Keratinocyte (primary cell): ENCODE results near the gene MICAL2. TPM values are rescaled to one million over a fixed set of nuclear protein-coding genes. Genes with fewer than 3 reads are reported as not detected.

Experiments
- DNase-seq: peaks from one replicate; pipeline ENCODE4 v3.0.0-alpha.2; 2011; ENCODE audit warnings: low read depth, missing footprints, low spot score
- FAIRE-seq: peaks from 2 replicates; lab custom pipeline; 2011; peaks lifted over from hg19 to GRCh38; lab: Jason Lieb, UNC
- H2AFZ ChIP-seq: 2 replicates; pipeline ENCODE4 v1.6.0; 2012; ENCODE audit warnings: low read length, control low read depth, inconsistent platforms; ENCODE audit not compliant: control insufficient read depth
- H3K27ac ChIP-seq: 2 replicates; pipeline ENCODE4 v1.5.1; 2011; ENCODE audit warnings: low read length; ENCODE audit not compliant: control insufficient read depth, insufficient read depth
- H3K27me3 ChIP-seq: 3 replicates; pipeline ENCODE4 v1.6.0; 2011; ENCODE audit warnings: low read length; ENCODE audit not compliant: control insufficient read depth, insufficient read depth; ENCODE audit errors: extremely low read depth
- H3K36me3 ChIP-seq, 2 experiments: 2 replicates in 1 of 2; 3 replicates in 1 of 2; pipeline ENCODE4 v1.5.1; 2011; ENCODE audit warnings: low read length in 2 of 2, mild to moderate bottlenecking in 1 of 2; ENCODE audit not compliant: control insufficient read depth in 2 of 2, insufficient read depth in 2 of 2; ENCODE audit errors: extremely low read depth in 1 of 2
- H3K4me1 ChIP-seq: 3 replicates; pipeline ENCODE4 v1.5.1; 2011; ENCODE audit warnings: low read length; ENCODE audit not compliant: control insufficient read depth, insufficient read depth; ENCODE audit errors: extremely low read depth
- H3K4me2 ChIP-seq: 3 replicates; pipeline ENCODE4 v1.6.0; 2011; ENCODE audit warnings: low read depth, low read length; ENCODE audit not compliant: control insufficient read depth, insufficient read depth; ENCODE audit errors: extremely low read depth
- H3K4me3 ChIP-seq, 3 experiments: fragments of 200-600 bp in 1 of 3; sonication (generic) in 1 of 3; 2 replicates in 2 of 3; 3 replicates in 1 of 3; pipeline ENCODE4 v1.5.1; 2011 to 2016; ENCODE audit warnings: low read length in 3 of 3, mild to moderate bottlenecking in 3 of 3, control low read depth in 2 of 3, inconsistent platforms in 1 of 3, low read depth in 1 of 3, mixed read lengths in 1 of 3, mixed run types in 1 of 3, moderate library complexity in 1 of 3; ENCODE audit not compliant: control insufficient read depth in 2 of 3, insufficient read depth in 2 of 3; ENCODE audit errors: extremely low read depth in 1 of 3
- H3K79me2 ChIP-seq: 2 replicates; pipeline ENCODE4 v1.6.0; 2012; ENCODE audit warnings: low read length; ENCODE audit not compliant: control insufficient read depth, insufficient read depth
- H3K9ac ChIP-seq: 3 replicates; pipeline ENCODE4 v1.6.0; 2011; ENCODE audit warnings: low read length; ENCODE audit not compliant: control insufficient read depth, insufficient read depth; ENCODE audit errors: extremely low read depth
- H3K9me1 ChIP-seq: 3 replicates; pipeline ENCODE4 v1.6.0; 2011; ENCODE audit warnings: low read length; ENCODE audit not compliant: control insufficient read depth, insufficient read depth; ENCODE audit errors: extremely low read depth
- H3K9me3 ChIP-seq: 2 replicates; pipeline ENCODE4 v1.5.1; 2012; ENCODE audit warnings: low read depth, low read length; ENCODE audit not compliant: control insufficient read depth
- H4K20me1 ChIP-seq: 3 replicates; pipeline ENCODE4 v1.6.0; 2011; ENCODE audit warnings: low read length; ENCODE audit not compliant: control insufficient read depth, insufficient read depth; ENCODE audit errors: extremely low read depth
- CTCF ChIP-seq, 3 experiments: IDR thresholded peaks in 1 of 3; conservative IDR thresholded peaks in 1 of 3; optimal IDR thresholded peaks in 1 of 3; 2 replicates in 2 of 3; 3 replicates in 1 of 3; pipeline versions ENCODE3 to v1.5.1; 2011; ENCODE audit warnings: low read length in 3 of 3, mild to moderate bottlenecking in 3 of 3, moderate library complexity in 2 of 3, control low read depth in 1 of 3, inconsistent platforms in 1 of 3; ENCODE audit not compliant: insufficient read depth in 2 of 3; ENCODE audit errors: extremely low read depth in 1 of 3
- EZH2 ChIP-seq: IDR thresholded peaks from one replicate; pipeline ENCODE4 v1.6.1; 2012; ENCODE audit warnings: inconsistent platforms, mild to moderate bottlenecking, low read length, moderate library complexity
- dilution Hi-C: fragments of 300-500 bp; cut with MboI; formaldehyde crosslinking; loops from one replicate; pipeline ENCODE4 v1.7.0; 2020; ENCODE audit warnings: low sequenced_read_pairs; ENCODE audit not compliant: extremely low pct_ligation_motif_present
- polyA plus RNA-seq, 5 experiments: library from polyadenylated mRNA; depleted of rRNA in 3 of 5; stranded (reverse) in 3 of 5; stranded (forward) in 1 of 5; unstranded in 1 of 5; fragments of >200 nt; gene quantifications; 1 replicate in 1 of 5; 2 replicates in 3 of 5; 3 replicates in 1 of 5; pipeline versions ENCODE4 v1.2.1 to v1.2.3, GENCODE V29; 2011 to 2012; ENCODE audit warnings: missing spikeins in 2 of 5, low read depth in 1 of 5, low replicate concordance in 1 of 5
- small RNA-seq, 3 experiments: library from RNA; depleted of rRNA; stranded (forward); fragments of <200 nt; gene quantifications; one replicate each; pipeline ENCODE3, GENCODE V24; 2012; ENCODE audit warnings: low read depth in 3 of 3, low replicate concordance in 1 of 3; ENCODE audit not compliant: insufficient read length in 3 of 3

The MICAL2 gene
- polyA plus RNA-seq, 1 donor (not counting 4 experiments of a cell fraction or from before 2014, with no cell fraction given), result 83.9 TPM

DNA sequence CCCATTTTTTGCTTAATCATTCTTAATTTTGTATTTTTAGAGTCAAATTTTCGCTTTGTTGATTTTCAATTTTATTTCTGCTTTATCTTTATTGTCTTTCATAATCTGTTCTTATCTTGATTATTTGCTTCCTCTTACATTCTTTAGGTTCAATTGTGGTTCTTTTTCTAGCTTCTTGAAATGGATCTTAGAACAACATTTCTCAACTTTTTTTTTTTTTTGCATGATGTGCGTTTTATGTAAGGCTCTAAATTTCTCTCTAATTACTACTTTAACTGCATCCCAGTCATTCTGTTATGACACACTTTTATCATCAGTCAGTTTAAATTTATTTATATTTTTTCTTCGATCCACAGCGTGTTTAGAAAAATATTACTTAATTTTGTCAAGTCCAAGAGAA, 201.7 kb downstream of the MICAL2 start:
- no peaks in the 10 kb centered on the region for H3K36me3 ChIP-seq

More for the DNA sequence above, 201.7 kb downstream of the MICAL2 start:
- no peak overlapping the region for H3K4me3 ChIP-seq
- H3K27me3 ChIP-seq, result no peaks in the 10 kb centered on the region
- no peak overlapping the region for H3K9ac ChIP-seq
- peaks cover 4% of the 10 kb centered on the region for H3K79me2 ChIP-seq
- H2AFZ ChIP-seq, result no peak overlapping the region
- no peaks in the 10 kb centered on the region for H4K20me1 ChIP-seq
- dilution Hi-C loops, result no loop called here
- H3K4me1 ChIP-seq, result no peaks in the 10 kb centered on the region
- no peaks in the 10 kb centered on the region for H3K9me3 ChIP-seq
- DNase-seq (no peak), FAIRE-seq (no peak)
- no peaks in the 10 kb centered on the region for H3K9me1 ChIP-seq
- no peak overlapping the region for H3K4me2 ChIP-seq
- H3K27ac ChIP-seq, result no peak overlapping the region
- TF ChIP-seq CTCF (optimal IDR thresholded peaks at IDR 0.05 in 1 of 3, IDR thresholded peaks at IDR 0.05 in 1 of 3, conservative IDR thresholded peaks at IDR 0.05 in 1 of 3; ENCODE audit: extremely low read depth in 1 of 3, insufficient read depth in 2 of 3, low read length in 3 of 3) (no peak), EZH2 (no peak)

Small RNAs within 50 kb of the gene (small RNA-seq; reads per million reads assigned to genes)
- gene MIR6124, result 0 reads per million in 3 experiments

Other genes with a start within 250 kb of the MICAL2 start
- gene DKK3, start 102.0 kb upstream of the MICAL2 start, polyA plus RNA-seq, result 712 to 984 TPM (median 777 TPM) in 3 replicates